SU-DHL-6 (cell line): Measurements from ENCODE around the gene ITIH4.

ENCODE experiments used
- H2AFZ ChIP-seq: fragments of 200-600 bp; sonication (generic); 2 replicates; pipeline ENCODE4 v1.6.1; 2014; ENCODE audit warnings: low read depth, mild to moderate bottlenecking, moderate library complexity, mixed read lengths, antibody characterized with exemption, low read length; ENCODE audit not compliant: severe bottlenecking
- H3F3A ChIP-seq: fragments of 200-600 bp; shearing (Covaris generic); 2 replicates; pipeline ENCODE4 v1.6.0; 2016; ENCODE audit warnings: antibody characterized with exemption, mild to moderate bottlenecking; ENCODE audit not compliant: insufficient read depth
- H3K27ac ChIP-seq: fragments of 200-600 bp; sonication (generic); 2 replicates; pipeline ENCODE4 v1.5.1; 2016; ENCODE audit warnings: low read depth, mild to moderate bottlenecking, low read length, moderate library complexity, mixed read lengths
- H3K27me3 ChIP-seq: fragments of 200-600 bp; sonication (generic), shearing (Covaris generic); 2 replicates; pipeline ENCODE4 v1.6.0; 2014; ENCODE audit warnings: mild to moderate bottlenecking, low read length
- H3K36me3 ChIP-seq: fragments of 200-600 bp; sonication (generic); 2 replicates; pipeline ENCODE4 v1.6.1; 2014; ENCODE audit warnings: mild to moderate bottlenecking, low read length, mixed read lengths
- H3K4me2 ChIP-seq: fragments of 300-600, 200-600 bp; shearing (Covaris generic), sonication (generic); 2 replicates; pipeline ENCODE4 v1.6.0; 2014; ENCODE audit warnings: low read length, low read depth, mild to moderate bottlenecking; ENCODE audit not compliant: poor library complexity, severe bottlenecking
- H3K4me3 ChIP-seq: fragments of 200-600 bp; sonication (generic); 2 replicates; pipeline ENCODE4 v1.5.1; 2014; ENCODE audit warnings: antibody characterized with exemption, low read length, mild to moderate bottlenecking, mixed read lengths; ENCODE audit not compliant: insufficient read depth, poor library complexity, severe bottlenecking
- H3K79me2 ChIP-seq: fragments of 200-600 bp; sonication (generic); 2 replicates; pipeline ENCODE4 v1.6.1; 2014; ENCODE audit warnings: mild to moderate bottlenecking, low read length, moderate library complexity; ENCODE audit not compliant: insufficient read depth
- H3K9ac ChIP-seq: fragments of 200-600 bp; sonication (generic); 2 replicates; pipeline ENCODE4 v1.7.0; 2014; ENCODE audit warnings: mild to moderate bottlenecking, low read length
- H3K9me2 ChIP-seq: fragments of 200-600 bp; sonication (generic); replicated peaks from 2 replicates; pipeline ENCODE4 v1.6.1; 2014; ENCODE audit warnings: low read length; ENCODE audit not compliant: insufficient read depth
- H3K9me3 ChIP-seq: fragments of 200-600 bp; sonication (generic); 2 replicates; pipeline ENCODE4 v1.6.1; 2014; ENCODE audit warnings: low read length, mixed read lengths; ENCODE audit not compliant: insufficient read depth
- H4K20me1 ChIP-seq: fragments of 200-600 bp; sonication (generic); 2 replicates; pipeline ENCODE4 v1.6.1; 2014; ENCODE audit warnings: low read depth, mild to moderate bottlenecking, antibody characterized with exemption, low read length, moderate library complexity, mixed read lengths
- CTCF ChIP-seq: fragments of 200-600 bp; sonication (generic); IDR thresholded peaks from one replicate; pipeline ENCODE4 v1.5.1; 2017; ENCODE audit warnings: antibody characterized with exemption, mild to moderate bottlenecking, low read length, moderate library complexity; ENCODE audit not compliant: insufficient read depth, poor library complexity, severe bottlenecking
- EZH2phosphoT487 ChIP-seq: fragments of 200-600 bp; sonication (generic), shearing (Covaris generic); conservative IDR thresholded peaks from 2 replicates; pipeline ENCODE4 v1.6.1; 2018; ENCODE audit warnings: mild to moderate bottlenecking, antibody characterized with exemption, low read length, moderate library complexity, mixed read lengths

ITIH4 gene

GRCh38 chr3:52852419-52852818 lies 21.9 kb upstream of the ITIH4 start:
- Histone ChIP-seq H2AFZ (no peak overlapping the region), H3K79me2 (no peaks in the 10 kb centered on the region), H3K36me3 (no peaks in the 10 kb centered on the region), H3K27ac (no peak overlapping the region), H3K27me3 (no peaks in the 10 kb centered on the region), H3K4me2 (no peak overlapping the region), H4K20me1 (no peaks in the 10 kb centered on the region), H3F3A (no peaks in the 10 kb centered on the region), H3K9me2 (no peaks in the 10 kb centered on the region), H3K4me3 (no peak overlapping the region), H3K9me3 (no peaks in the 10 kb centered on the region), H3K9ac (no peak overlapping the region)
- TF ChIP-seq CTCF (no peak), EZH2phosphoT487 (no peak)

- H3K9ac ChIP-seq, result no peak overlapping the region
- no peaks in the 10 kb centered on the region for H3K79me2 ChIP-seq
- no peaks in the 10 kb centered on the region for H3K27me3 ChIP-seq
- H3K4me3 ChIP-seq, result no peak overlapping the region
- H3K9me3 ChIP-seq, result no peaks in the 10 kb centered on the region
- H2AFZ ChIP-seq, result no peak overlapping the region
- H3K9me2 ChIP-seq, result no peaks in the 10 kb centered on the region
- no peak for TF ChIP-seq EZH2phosphoT487
- peak; percentile 31 for TF ChIP-seq CTCF
- no peaks in the 10 kb centered on the region for H3K36me3 ChIP-seq
- H3K27ac ChIP-seq, result no peak overlapping the region
- H3F3A ChIP-seq, result no peaks in the 10 kb centered on the region
- H3K4me2 ChIP-seq, result no peak overlapping the region
- no peaks in the 10 kb centered on the region for H4K20me1 ChIP-seq
Measured at GRCh38 chr3:52851348-52851747, 20.9 kb upstream of the ITIH4 start.

GRCh38 chr3:52849656-52850055 lies 19.2 kb upstream of the ITIH4 start:
- TF ChIP-seq EZH2phosphoT487 (no peak), CTCF (no peak)
- no peaks in the 10 kb centered on the region for H3K27me3 ChIP-seq
- no peaks in the 10 kb centered on the region for H3K9me2 ChIP-seq

More at GRCh38 chr3:52849656-52850055, 19.2 kb upstream of the ITIH4 start:
- no peak overlapping the region for H3K4me2 ChIP-seq
- H3K36me3 ChIP-seq, result no peaks in the 10 kb centered on the region
- no peaks in the 10 kb centered on the region for H3K9me3 ChIP-seq
- H2AFZ ChIP-seq, result no peak overlapping the region
- H4K20me1 ChIP-seq, result no peaks in the 10 kb centered on the region
- H3K27ac ChIP-seq, result no peak overlapping the region
- H3K79me2 ChIP-seq, result no peaks in the 10 kb centered on the region
- no peaks in the 10 kb centered on the region for H3F3A ChIP-seq
- no peak overlapping the region for H3K9ac ChIP-seq
- no peak overlapping the region for H3K4me3 ChIP-seq
